Neural progenitor cell (in vitro differentiated cells): ENCODE data around the gene TIAM1.

Experiments
- EZH2 ChIP-seq: fragments of 200-600 bp; sonication (generic); IDR thresholded peaks from 2 replicates; pipeline ENCODE4 v1.6.1; 2017; ENCODE audit warnings: antibody characterized with exemption, mild to moderate bottlenecking, moderate library complexity
- EZH2phosphoT487 ChIP-seq: fragments of 200-600 bp; sonication (generic); IDR thresholded peaks from 2 replicates; pipeline ENCODE4 v1.6.1; 2017; ENCODE audit warnings: antibody characterized with exemption

DNA sequence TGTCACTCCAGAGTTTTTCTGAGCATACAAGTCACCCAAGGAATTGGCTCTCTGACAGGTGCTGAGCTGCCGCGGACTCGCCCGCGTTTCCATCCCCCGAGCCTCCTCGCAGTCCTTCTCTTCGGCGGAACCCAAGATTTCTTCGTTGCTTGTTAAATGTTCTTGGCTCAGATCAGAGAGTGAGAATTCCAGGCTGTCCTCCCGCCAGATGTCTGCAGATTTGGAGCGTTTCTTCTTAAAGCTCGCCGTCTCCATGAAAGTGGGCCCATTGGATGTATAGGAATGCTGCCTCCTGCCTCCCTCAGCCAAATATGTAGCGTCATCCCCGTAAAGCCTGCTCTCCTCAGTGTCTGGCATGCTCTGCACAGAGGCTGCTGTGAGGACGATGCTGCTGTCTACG is 77.8 kb downstream of the TIAM1 start:
- TF ChIP-seq EZH2 (no peak), EZH2phosphoT487 (no peak)
